ENCODE results near the gene NOC2L.

GRCh38 chr1:981491-981954 is 22.5 kb upstream of the NOC2L start:
- TF ChIP-seq POLR2A (IDR thresholded peaks at IDR 0.05) (no peak), CTCF (IDR thresholded peaks at IDR 0.05 in 4 of 5, conservative IDR thresholded peaks at IDR 0.05 in 1 of 5) (no peak)

Data from gastrocnemius medialis (tissue), 4 donors.